IMR-90 (cell line): ENCODE results near the gene KBTBD12. TPM values are rescaled to one million over a fixed set of nuclear protein-coding genes. Genes with fewer than 3 reads are reported as not detected.

ENCODE experiments used
- ATAC-seq: fragments of 200-7000 bp; cut with Tn5 transposase; 2 replicates; pipeline ENCODE4 v1.9.1; 2020; ENCODE audit warnings: low read depth, mild to moderate bottlenecking, moderate library complexity
- BruUV-seq: library from RNA; stranded (reverse); fragments of 400-500 nt; replicated peaks from 2 replicates; lab custom pipeline; 2021; lab: Mats Ljungman, UMichigan
- CTCF ChIA-PET: fragments of 300-600 bp; formaldehyde crosslinking; extraction: SDS; loops from one replicate; lab custom pipeline; 2021; ENCODE audit warnings: antibody characterized with exemption; lab: Yijun Ruan, JAX
- POLR2A ChIA-PET: fragments of 300-600 bp; sonication (Branson Sonifier 250); formaldehyde crosslinking; loops from one replicate; lab custom pipeline; 2022; ENCODE audit warnings: antibody characterized with exemption; ENCODE audit not compliant: unreplicated experiment; lab: Charles Lee
- DNase-seq: peaks from one replicate; pipeline ENCODE4 v3.0.0; 2013
- H2AFZ ChIP-seq: replicated peaks from 2 replicates; pipeline ENCODE3; 2013; ENCODE audit warnings: low read length, mild to moderate bottlenecking; ENCODE audit not compliant: poor library complexity
- H2AK5ac ChIP-seq: 2 replicates; pipeline ENCODE4 v1.6.1; 2013; ENCODE audit warnings: low read depth, low read length, inconsistent platforms
- H2AK9ac ChIP-seq: replicated peaks from 2 replicates; pipeline ENCODE3; 2013; ENCODE audit warnings: mild to moderate bottlenecking, low read depth, low read length, moderate library complexity; ENCODE audit not compliant: poor library complexity
- H2BK120ac ChIP-seq: 2 replicates; pipeline ENCODE4 v1.6.1; 2013; ENCODE audit warnings: low read depth, low read length, inconsistent platforms
- H2BK15ac ChIP-seq: 3 replicates; pipeline ENCODE4 v1.6.1; 2013; ENCODE audit warnings: low read depth, low read length, inconsistent platforms
- H2BK20ac ChIP-seq: 2 replicates; pipeline ENCODE4 v1.6.1; 2013; ENCODE audit warnings: low read depth, mild to moderate bottlenecking, inconsistent platforms, low read length, moderate library complexity
- H2BK5ac ChIP-seq: 2 replicates; pipeline ENCODE4 v1.6.1; 2013; ENCODE audit warnings: mild to moderate bottlenecking, low read depth, low read length, inconsistent platforms; ENCODE audit not compliant: poor library complexity, severe bottlenecking
- H3K14ac ChIP-seq: replicated peaks from 2 replicates; pipeline ENCODE4 v1.6.1; 2013; ENCODE audit warnings: low read depth, low read length, inconsistent platforms
- H3K18ac ChIP-seq: 2 replicates; pipeline ENCODE4 v1.6.1; 2013; ENCODE audit warnings: low read depth, low read length, control low read depth
- H3K23ac ChIP-seq: 2 replicates; pipeline ENCODE4 v1.6.1; 2013; ENCODE audit warnings: low read depth, low read length, inconsistent platforms
- H3K27ac ChIP-seq: 2 replicates; pipeline ENCODE4 v1.5.1; 2013; ENCODE audit warnings: mild to moderate bottlenecking, control low read depth, low read length; ENCODE audit not compliant: insufficient read depth
- H3K27me3 ChIP-seq: 2 replicates; pipeline ENCODE4 v1.6.1; 2013; ENCODE audit warnings: low read length; ENCODE audit not compliant: control insufficient read depth, insufficient read depth
- H3K36me3 ChIP-seq: 2 replicates; pipeline ENCODE4 v1.6.1; 2013; ENCODE audit warnings: low read length, mixed read lengths; ENCODE audit not compliant: control insufficient read depth, insufficient read depth
- H3K4ac ChIP-seq: 2 replicates; pipeline ENCODE4 v1.6.1; 2013; ENCODE audit warnings: low read depth, low read length, inconsistent platforms
- H3K4me1 ChIP-seq: 2 replicates; pipeline ENCODE4 v1.6.1; 2013; ENCODE audit warnings: low read length, mixed read lengths; ENCODE audit not compliant: control insufficient read depth, insufficient read depth
- H3K4me2 ChIP-seq: 2 replicates; pipeline ENCODE4 v1.6.1; 2013; ENCODE audit warnings: low read depth, mild to moderate bottlenecking, control low read depth, low read length, moderate library complexity
- H3K4me3 ChIP-seq: 2 replicates; pipeline ENCODE4 v1.5.1; 2013; ENCODE audit warnings: low read depth, mild to moderate bottlenecking, control low read depth, low read length, moderate library complexity; ENCODE audit not compliant: insufficient read depth
- H3K56ac ChIP-seq: 2 replicates; pipeline ENCODE4 v1.6.1; 2013; ENCODE audit warnings: low read length, inconsistent platforms; ENCODE audit not compliant: insufficient read depth; ENCODE audit errors: extremely low read depth
- H3K79me1 ChIP-seq, 2 experiments: 2 replicates each; pipeline ENCODE4 v1.6.1; 2013; ENCODE audit warnings: low read length in 2 of 2, inconsistent platforms in 1 of 2, low read depth in 1 of 2
- H3K9ac ChIP-seq: 2 replicates; pipeline ENCODE4 v1.6.1; 2013; ENCODE audit warnings: low read depth, low read length, control low read depth
- H3K9me1 ChIP-seq: 2 replicates; pipeline ENCODE4 v1.6.1; 2013; ENCODE audit warnings: low read length, inconsistent platforms; ENCODE audit not compliant: insufficient read depth
- H3K9me3 ChIP-seq: 2 replicates; pipeline ENCODE4 v1.6.1; 2013; ENCODE audit warnings: low read length; ENCODE audit not compliant: control insufficient read depth, insufficient read depth
- H4K20me1 ChIP-seq: 2 replicates; pipeline ENCODE4 v1.6.1; 2013; ENCODE audit warnings: low read length, inconsistent platforms; ENCODE audit not compliant: insufficient read depth
- H4K5ac ChIP-seq: 2 replicates; pipeline ENCODE4 v1.6.1; 2013; ENCODE audit warnings: mild to moderate bottlenecking, low read depth, low read length, control low read depth
- H4K8ac ChIP-seq, 2 experiments: 2 replicates each; pipeline ENCODE4 v1.6.1; 2013; ENCODE audit warnings: low read depth in 2 of 2, low read length in 2 of 2, control low read depth in 1 of 2, inconsistent platforms in 1 of 2
- H4K91ac ChIP-seq: 2 replicates; pipeline ENCODE4 v1.6.1; 2013; ENCODE audit warnings: low read depth, low read length, inconsistent platforms; ENCODE audit not compliant: insufficient read depth
- BHLHE40 ChIP-seq: fragments of 150-350 bp; IDR thresholded peaks from 2 replicates; pipeline ENCODE4 v1.6.1; 2016; ENCODE audit warnings: mild to moderate bottlenecking, low read depth, low read length
- CHD1 ChIP-seq: IDR thresholded peaks from 2 replicates; pipeline ENCODE4 v1.6.1; 2012; ENCODE audit warnings: low read depth, low read length, improper control_type of control experiment
- CTCF ChIP-seq: conservative IDR thresholded peaks from 2 replicates; pipeline ENCODE4 v1.5.1; 2012; ENCODE audit warnings: mild to moderate bottlenecking, low read depth, low read length, improper control_type of control experiment
- ELK1 ChIP-seq: fragments of 150-350 bp; IDR thresholded peaks from 2 replicates; pipeline ENCODE4 v1.6.1; 2016; ENCODE audit warnings: low read depth, mild to moderate bottlenecking, low read length, moderate library complexity, borderline replicate concordance
- FOS ChIP-seq: fragments of 150-350 bp; IDR thresholded peaks from 2 replicates; pipeline ENCODE4 v1.6.1; 2016; ENCODE audit warnings: low read depth, low read length
- MAFK ChIP-seq: IDR thresholded peaks from 2 replicates; pipeline ENCODE4 v1.6.1; 2012; ENCODE audit warnings: low read depth, low read length, improper control_type of control experiment
- MAZ ChIP-seq: IDR thresholded peaks from 2 replicates; pipeline ENCODE4 v1.6.1; 2012; ENCODE audit warnings: low read depth, mild to moderate bottlenecking, low read length, improper control_type of control experiment, moderate library complexity, borderline replicate concordance
- MXI1 ChIP-seq: IDR thresholded peaks from 2 replicates; pipeline ENCODE4 v1.6.1; 2012; ENCODE audit warnings: low read depth, mild to moderate bottlenecking, low read length, moderate library complexity, borderline replicate concordance
- NFE2L2 ChIP-seq: fragments of 150-350 bp; IDR thresholded peaks from 2 replicates; pipeline ENCODE4 v1.6.1; 2016; ENCODE audit warnings: low read depth, mild to moderate bottlenecking, low read length
- POLR2A ChIP-seq: IDR thresholded peaks from 2 replicates; pipeline ENCODE4 v1.6.1; 2012; ENCODE audit warnings: mild to moderate bottlenecking, low read depth, low read length
- RAD21 ChIP-seq: IDR thresholded peaks from 2 replicates; pipeline ENCODE4 v1.6.1; 2012; ENCODE audit warnings: low read length, improper control_type of control experiment
- RFX5 ChIP-seq: IDR thresholded peaks from 2 replicates; pipeline ENCODE4 v1.8.0; 2012; ENCODE audit warnings: low read depth, mild to moderate bottlenecking, low read length, moderate library complexity
- SMC3 ChIP-seq: fragments of 150-350 bp; IDR thresholded peaks from 2 replicates; pipeline ENCODE4 v1.6.1; 2016; ENCODE audit warnings: low read depth, mild to moderate bottlenecking, antibody characterized with exemption, low read length, moderate library complexity
- USF2 ChIP-seq: fragments of 150-350 bp; IDR thresholded peaks from 2 replicates; pipeline ENCODE4 v1.6.1; 2017; ENCODE audit warnings: mild to moderate bottlenecking, antibody characterized with exemption, low read length, low read depth
- WGBS, 2 experiments: methylation state at CpG; one replicate each; pipeline versions ENCODE4 v1.1.5 to v1.1.7; 2013; ENCODE audit warnings: missing lambda C conversion rate in 2 of 2; ENCODE audit not compliant: insufficient read length in 1 of 2; ENCODE audit errors: extremely low coverage in 2 of 2; 5-methylcytosine and 5-hydroxymethylcytosine counted together
- dilution Hi-C: fragments of 300-500 bp; cut with HindIII; formaldehyde crosslinking; loops from one replicate; pipeline ENCODE4 v1.14.3; 2018; ENCODE audit warnings: low sequenced_read_pairs; ENCODE audit not compliant: unreplicated experiment
- in situ Hi-C: fragments of 300-500 bp; cut with MboI; formaldehyde crosslinking; loops from 3 replicates; pipeline ENCODE4 v1.14.3; 2019; ENCODE audit warnings: low sequenced_read_pairs, inconsistent platforms, mixed read lengths
- intact Hi-C: fragments of 100-400 bp; cut with micrococcal nuclease; formaldehyde crosslinking; loops from 2 replicates; pipeline ENCODE4 v1.10.0; 2022
- polyA plus RNA-seq, 3 experiments: library from polyadenylated mRNA; depleted of rRNA; stranded (reverse); fragments of >200 nt; gene quantifications; 2 replicates each; pipeline ENCODE4 v1.2.3, GENCODE V29; 2012; ENCODE audit warnings: low replicate concordance in 1 of 3
- total RNA-seq: library from RNA; depleted of rRNA; stranded (reverse); fragments of >200 nt; gene quantifications from 2 replicates; pipeline ENCODE4 v1.2.3, GENCODE V29; 2012

KBTBD12 gene
- total and polyA plus RNA-seq, 2 of the 4 experiments (the other 2 are of a cell fraction) = not detected

- no peaks in the 10 kb centered on the region for H3K79me1 ChIP-seq
- POLR2A ChIA-PET = no interaction called here
- H4K5ac ChIP-seq = no peak overlapping the region
- no peaks in the 10 kb centered on the region for H3K36me3 ChIP-seq
- no peak overlapping the region for H3K56ac ChIP-seq
- H3K9ac ChIP-seq = no peak overlapping the region
- H2AK5ac ChIP-seq = no peak overlapping the region
- H4K8ac ChIP-seq = no peak overlapping the region
- WGBS, 2 experiments = no CpG with 5 or more reads among the region's 3 CpGs
- H3K4me1 ChIP-seq = no peaks in the 10 kb centered on the region
- H3K4ac ChIP-seq = no peak overlapping the region
- CTCF ChIA-PET = no interaction called here
- dilution Hi-C loops = no loop called here
- in situ Hi-C loops = no loop called here
- no TSS peak for BruUV-seq
- ATAC-seq (no peak), DNase-seq (no peak)
- H4K20me1 ChIP-seq = no peaks in the 10 kb centered on the region
- no peak overlapping the region for H3K18ac ChIP-seq
- H3K23ac ChIP-seq = no peak overlapping the region
- no peak overlapping the region for H4K91ac ChIP-seq
- H2BK5ac ChIP-seq = no peak overlapping the region
- H3K27me3 ChIP-seq = peaks cover 29% of the 10 kb centered on the region
- intact Hi-C loops = no loop called here
- H2BK20ac ChIP-seq = no peak overlapping the region
- no peaks in the 10 kb centered on the region for H3K9me3 ChIP-seq
- H3K9me1 ChIP-seq = no peaks in the 10 kb centered on the region
- no peak overlapping the region for H2BK120ac ChIP-seq
- no peak overlapping the region for H3K4me3 ChIP-seq
- no peak overlapping the region for H2BK15ac ChIP-seq
- no peak overlapping the region for H2AFZ ChIP-seq
- TF ChIP-seq RAD21 (no peak), USF2 (no peak), NFE2L2 (no peak), SMC3 (no peak), FOS (no peak), MAFK (no peak), CTCF (no peak), RFX5 (no peak), BHLHE40 (no peak), ELK1 (no peak), POLR2A (no peak), CHD1 (no peak), MXI1 (no peak), MAZ (no peak)
- H2AK9ac ChIP-seq = no peak overlapping the region
- H3K27ac ChIP-seq = no peak overlapping the region
- H3K4me2 ChIP-seq = no peak overlapping the region
- H3K14ac ChIP-seq = no peak overlapping the region
Measured at GRCh38 chr3:127899766-127900165, 15.3 kb upstream of the KBTBD12 start.
